Measurements from ENCODE around the gene FAM13A. TPM values are rescaled to one million over a fixed set of nuclear protein-coding genes. Genes with fewer than 3 reads are reported as not detected.

The FAM13A gene
- total and polyA plus RNA-seq, 2 of the 13 experiments (the other 11 are each of a cell fraction or from before 2014, with no cell fraction given) = 1.2 to 36.2 TPM

GRCh38 chr4:89055157-89056080 lies 1.6 kb downstream of the FAM13A start (continued):
- TF ChIP-seq CEBPB (IDR thresholded peaks at IDR 0.05; ENCODE audit: borderline replicate concordance, low read depth, low read length) = no peak
- no peak for TF ChIP-seq ZBTB7B (CRISPR knock-in tag; IDR thresholded peaks at IDR 0.05)
- no peak for TF ChIP-seq NFYC (CRISPR knock-in tag; IDR thresholded peaks at IDR 0.05)

- ATAC-seq (no peak), DNase-seq (ENCODE audit: low spot score) (no peak), FAIRE-seq (no peak)
- no peaks in the 10 kb centered on the region for H3K27me3 ChIP-seq (ENCODE audit: control insufficient read depth in 1 of 2, insufficient read depth in 2 of 2, low read length in 2 of 2)
- H4K20me1 ChIP-seq (ENCODE audit: insufficient read depth, low read length) = no peaks in the 10 kb centered on the region
- no peak overlapping the region for H2AFZ ChIP-seq (ENCODE audit: low read length)
- peaks cover 6% of the 10 kb centered on the region; the same call in 1 of the 2 replicates for H3K4me1 ChIP-seq (ENCODE audit: insufficient read depth, low read length)
- H3K9me3 ChIP-seq (ENCODE audit: low read length) = no peaks in the 10 kb centered on the region
- H3K79me2 ChIP-seq (ENCODE audit: insufficient read depth, low read length) = no peaks in the 10 kb centered on the region
- BruUV-seq (replicated peaks) = no TSS peak
- H3K9ac ChIP-seq (ENCODE audit: insufficient read depth, low read depth, low read length) = no peak overlapping the region
- WGBS (ENCODE audit: low lambda C conversion rate) = 4% methylated on average over 1 of the region's 1 CpG
- in situ Hi-C loops (cut with HindIII; ENCODE audit: extremely low pct_ligation_motif_present, low pct_unique_long_range_greater_than_20kb) = no loop called here
- no peak overlapping the region for H3K27ac ChIP-seq (ENCODE audit: extremely low read length, insufficient read depth, low read length)
- no peak overlapping the region for H3K4me2 ChIP-seq (ENCODE audit: low read depth, low read length)
- ChIA-PET POLR2A (no interaction called here), CTCF (ENCODE audit: low intra/inter-chr PET ratio, low total read pairs) (no interaction called here)
- no peak overlapping the region for H3K4me3 ChIP-seq (replicated peaks in 1 of 3; ENCODE audit: insufficient read depth in 1 of 3, low read depth in 2 of 3, low read length in 3 of 3)
- TF ChIP-seq ZNF580 (CRISPR knock-in tag; IDR thresholded peaks at IDR 0.05; ENCODE audit: borderline replicate concordance, low read depth) = no peak
- no peak for TF ChIP-seq ZSCAN30 (CRISPR knock-in tag; IDR thresholded peaks at IDR 0.05)
- TF ChIP-seq IKZF5 (CRISPR knock-in tag; IDR thresholded peaks at IDR 0.05) = no peak
- no peak for TF ChIP-seq ZEB1 (IDR thresholded peaks at IDR 0.05; ENCODE audit: insufficient replicate concordance, low read depth)
- TF ChIP-seq ZNF850 (CRISPR knock-in tag; conservative IDR thresholded peaks at IDR 0.05) = no peak
- TF ChIP-seq ONECUT2 (CRISPR knock-in tag; IDR thresholded peaks at IDR 0.05) = no peak
- TF ChIP-seq THAP8 (CRISPR knock-in tag; IDR thresholded peaks at IDR 0.05; ENCODE audit: borderline replicate concordance) = no peak
- no peaks in the 10 kb centered on the region for H3K36me3 ChIP-seq (replicated peaks in 1 of 2; ENCODE audit: control insufficient read depth in 1 of 2, insufficient read depth in 2 of 2, low read length in 2 of 2)
- intact Hi-C loops (cut with micrococcal nuclease; ENCODE audit: unreplicated experiment) = no loop called here
These were observed 2.4 kb downstream of the FAM13A start for GRCh38 chr4:89054627-89055026.
